ENCODE results near the gene GGCX. TPM values are rescaled to one million over a fixed set of nuclear protein-coding genes. Genes with fewer than 3 reads are reported as not detected.

GGCX gene
- polyA plus RNA-seq, 4 donors, result 9.2 to 24.8 (median 16.5) TPM

DNA sequence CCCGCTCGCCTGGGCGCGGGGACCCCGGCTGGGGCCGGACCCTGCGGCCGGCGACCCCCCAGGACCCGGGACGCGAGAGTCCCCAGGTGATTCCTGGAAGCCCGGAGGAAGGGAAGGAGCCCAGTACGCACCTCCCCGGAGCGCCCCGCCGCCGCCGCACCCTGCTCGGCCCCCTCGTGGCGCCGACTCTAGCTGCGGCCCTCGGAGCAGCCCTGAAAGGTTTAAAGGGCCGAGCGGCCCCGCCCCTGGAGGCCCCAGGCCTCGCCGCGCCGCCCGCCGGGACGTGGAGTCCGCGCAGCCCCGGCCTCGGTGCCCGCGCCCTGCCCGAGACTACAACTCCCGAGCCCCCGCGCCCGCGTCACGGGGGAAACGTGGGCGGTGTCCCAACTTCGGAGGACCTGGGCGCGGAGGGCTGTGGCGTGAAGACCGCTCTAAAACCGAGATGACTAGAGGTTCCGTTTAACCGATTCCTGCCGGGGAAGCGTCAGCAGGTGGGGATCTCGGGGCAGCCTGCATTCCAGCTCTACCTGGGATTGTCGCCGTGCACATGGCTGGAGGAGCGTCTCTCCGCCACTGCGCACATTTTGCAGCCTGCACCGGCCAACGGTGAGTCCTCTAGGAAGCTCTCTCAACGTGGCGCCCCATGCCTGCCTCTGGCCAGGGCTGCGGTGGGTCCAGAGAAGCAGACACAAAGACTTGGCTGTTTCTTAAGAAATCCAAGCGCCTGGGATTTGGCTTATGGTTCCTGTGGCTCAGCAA is 41.4 kb upstream of the GGCX start, which contains the start of gene TMEM150A:
Gene TMEM150A (minus strand): TSS at position 223 of the 759 bp plus-strand sequence. CDS start 750 bp downstream, outside the sequence.
- H3K4me1 ChIP-seq (ENCODE audit: control insufficient read depth in 3 of 3, insufficient read depth in 2 of 3, low read depth in 1 of 3, low read length in 2 of 3), result peaks cover 2 to 37% (median 4%) of the 10 kb centered on the region in 3 donors
- H3K36me3 ChIP-seq (ENCODE audit: control insufficient read depth in 3 of 3, insufficient read depth in 2 of 3, low read depth in 1 of 3, low read length in 3 of 3), result peaks cover under 1 to 48% (median 9%) of the 10 kb centered on the region in 3 donors
- FAIRE-seq (no peak), DNase-seq (peak; percentile 94 to 97)
- no peaks in the 10 kb centered on the region for H3K27me3 ChIP-seq (ENCODE audit: control insufficient read depth in 3 of 3, insufficient read depth in 3 of 3, low read length in 3 of 3)
- H3K4me3 ChIP-seq (ENCODE audit: low read depth in 1 of 3, low read length in 3 of 3), result peak within 1 kb of the TSS; percentile 69 to 93 (median 73)
- no peaks in the 10 kb centered on the region for H3K9me3 ChIP-seq (ENCODE audit: control insufficient read depth in 2 of 2, insufficient read depth in 1 of 2, low read depth in 1 of 2, low read length in 1 of 2)
- H3K27ac ChIP-seq (ENCODE audit: low read depth in 1 of 3, low read length in 2 of 3), result peak within 1 kb of the TSS; percentile 49 to 76 (median 73)
- WGBS, 3 donors, result 0 to 1% (median 0%) methylated on average over 48 to 73 of the region's 73 CpGs

DNA sequence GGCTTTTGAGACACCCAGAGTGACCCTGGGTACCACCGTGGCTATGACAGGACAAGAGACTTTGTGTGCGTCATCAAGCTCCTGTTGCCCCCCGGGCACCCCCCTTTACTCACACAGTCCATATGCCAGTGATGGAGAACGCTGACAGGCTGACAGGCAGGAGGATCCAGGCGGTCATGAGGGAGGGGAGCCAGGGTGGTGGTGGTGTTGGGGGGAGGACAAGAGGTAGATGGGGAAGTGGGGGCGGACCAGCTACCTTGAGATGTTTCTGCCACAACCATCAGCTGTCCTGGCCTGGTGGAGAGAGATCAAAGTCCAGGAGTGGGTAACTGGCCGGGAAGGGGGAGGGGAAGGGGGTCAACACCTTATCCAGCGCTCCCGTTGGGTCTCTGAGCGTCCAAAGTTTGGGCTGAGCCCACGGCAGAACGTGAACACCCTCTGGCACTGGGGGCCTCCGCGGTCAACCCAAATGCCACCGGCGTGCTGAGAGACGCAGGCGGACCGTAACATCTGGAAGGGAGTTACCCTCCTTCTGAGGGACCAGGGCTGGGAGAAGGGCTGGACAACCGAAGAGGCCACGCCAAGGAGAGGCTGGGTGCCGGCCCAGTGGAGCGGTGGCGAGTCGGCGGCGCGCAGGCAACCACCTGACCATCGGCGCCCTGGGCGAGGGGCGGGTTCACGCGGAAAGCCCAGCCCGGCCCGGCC is 40.6 kb upstream of the GGCX start:
- Histone ChIP-seq H3K27me3 (ENCODE audit: control insufficient read depth in 3 of 3, insufficient read depth in 3 of 3, low read length in 3 of 3) (no peaks in the 10 kb centered on the region), H3K27ac (ENCODE audit: low read depth in 1 of 3, low read length in 2 of 3) (peak overlapping the region; percentile 49 to 76 (median 73)), H3K9me3 (ENCODE audit: control insufficient read depth in 2 of 2, insufficient read depth in 1 of 2, low read depth in 1 of 2, low read length in 1 of 2) (no peaks in the 10 kb centered on the region), H3K4me1 (ENCODE audit: control insufficient read depth in 3 of 3, insufficient read depth in 2 of 3, low read depth in 1 of 3, low read length in 2 of 3) (peaks cover 2 to 45% (median 4%) of the 10 kb centered on the region in 3 donors), H3K4me3 (ENCODE audit: low read depth in 1 of 3, low read length in 3 of 3) (peak overlapping the region; percentile 65 to 93 (median 73)), H3K36me3 (ENCODE audit: control insufficient read depth in 3 of 3, insufficient read depth in 2 of 3, low read depth in 1 of 3, low read length in 3 of 3) (peaks cover 0 to 49% (median 9%) of the 10 kb centered on the region in 3 donors)
- 7 to 9% (median 8%) methylated on average over 23 to 36 of the region's 36 CpGs for WGBS, 3 donors
- FAIRE-seq, result no peak
- peak; percentile 51 to 55 for DNase-seq

DNA sequence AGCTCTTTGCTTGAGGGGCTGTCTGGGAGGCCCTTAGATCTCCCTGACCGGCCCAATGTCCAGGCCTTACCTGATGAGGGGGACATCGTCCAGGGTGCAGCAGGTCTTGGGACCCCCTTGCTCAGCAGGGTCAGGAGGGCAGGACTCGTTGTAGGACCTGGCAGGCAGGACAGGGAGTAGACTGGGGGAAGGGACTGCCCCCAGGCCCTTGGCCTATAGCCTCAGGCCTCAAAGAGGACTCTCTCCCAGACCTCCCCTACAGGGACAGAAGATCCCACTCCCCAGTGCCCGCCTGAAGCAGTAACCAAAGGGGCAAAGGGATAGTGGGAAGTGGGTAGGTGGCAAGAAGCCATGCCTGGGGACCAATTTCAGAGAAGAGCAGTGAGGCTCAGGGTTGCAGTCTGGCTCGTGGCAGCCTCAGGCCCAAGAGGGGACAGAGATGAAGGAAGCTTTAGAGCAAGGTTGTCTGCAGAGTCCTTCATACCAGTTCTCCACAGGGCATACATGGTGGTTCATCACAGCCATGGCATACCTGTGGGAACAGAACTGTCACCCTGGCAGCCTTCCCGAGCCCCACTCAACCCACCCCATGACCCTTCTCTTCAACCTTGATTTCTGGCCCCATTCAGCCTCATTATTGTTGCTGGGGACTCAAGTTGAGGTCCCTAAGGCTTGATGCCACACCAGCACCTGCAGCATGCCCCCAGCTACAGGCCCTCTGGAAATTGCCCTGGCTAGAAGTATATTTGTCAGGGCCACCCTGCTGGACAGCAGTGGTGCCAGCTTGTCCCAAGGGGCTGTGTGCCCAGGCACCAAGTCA is 39.9 kb upstream of the GGCX start:
- Histone ChIP-seq H3K27ac (ENCODE audit: low read depth in 1 of 3, low read length in 2 of 3) (peak overlapping the region in 1 of 3 donors; percentile 73), H3K4me3 (ENCODE audit: low read depth in 1 of 3, low read length in 3 of 3) (peak overlapping the region in 2 of 3 donors; percentile 73 to 93), H3K9me3 (ENCODE audit: control insufficient read depth in 2 of 2, insufficient read depth in 1 of 2, low read depth in 1 of 2, low read length in 1 of 2) (no peaks in the 10 kb centered on the region), H3K36me3 (ENCODE audit: control insufficient read depth in 3 of 3, insufficient read depth in 2 of 3, low read depth in 1 of 3, low read length in 3 of 3) (peaks cover 0 to 48% (median 9%) of the 10 kb centered on the region in 3 donors), H3K4me1 (ENCODE audit: control insufficient read depth in 3 of 3, insufficient read depth in 2 of 3, low read depth in 1 of 3, low read length in 2 of 3) (peaks cover 4 to 52% (median 6%) of the 10 kb centered on the region in 3 donors), H3K27me3 (ENCODE audit: control insufficient read depth in 3 of 3, insufficient read depth in 3 of 3, low read length in 3 of 3) (no peaks in the 10 kb centered on the region)
- DNase-seq (no peak), FAIRE-seq (no peak)
- WGBS, 3 donors, result 74 to 81% (median 80%) methylated on average over 6 of the region's 6 CpGs

DNA sequence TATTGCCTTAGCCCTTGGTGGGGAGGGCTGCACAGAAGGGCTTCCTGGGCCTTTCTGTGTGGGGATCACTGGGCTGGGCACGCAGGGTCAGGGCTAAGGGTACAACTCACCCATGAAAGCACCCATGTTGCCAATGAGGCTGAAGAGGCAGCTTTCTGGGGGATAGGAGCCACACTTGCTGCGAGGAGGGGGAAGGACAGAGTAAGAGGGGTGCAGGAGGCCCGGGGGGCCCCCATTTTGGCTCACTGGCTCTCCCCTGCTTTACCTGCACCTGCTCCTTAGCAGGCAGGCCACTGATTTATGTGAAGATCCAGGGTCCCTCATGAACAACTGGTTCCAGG is 38.9 kb upstream of the GGCX start:
- no peak overlapping the region for H3K27ac ChIP-seq (ENCODE audit: low read depth in 1 of 3, low read length in 2 of 3)
- WGBS, 3 donors, result 82 to 89% (median 84%) methylated on average over 3 of the region's 3 CpGs
- no peak for DNase-seq

DNA sequence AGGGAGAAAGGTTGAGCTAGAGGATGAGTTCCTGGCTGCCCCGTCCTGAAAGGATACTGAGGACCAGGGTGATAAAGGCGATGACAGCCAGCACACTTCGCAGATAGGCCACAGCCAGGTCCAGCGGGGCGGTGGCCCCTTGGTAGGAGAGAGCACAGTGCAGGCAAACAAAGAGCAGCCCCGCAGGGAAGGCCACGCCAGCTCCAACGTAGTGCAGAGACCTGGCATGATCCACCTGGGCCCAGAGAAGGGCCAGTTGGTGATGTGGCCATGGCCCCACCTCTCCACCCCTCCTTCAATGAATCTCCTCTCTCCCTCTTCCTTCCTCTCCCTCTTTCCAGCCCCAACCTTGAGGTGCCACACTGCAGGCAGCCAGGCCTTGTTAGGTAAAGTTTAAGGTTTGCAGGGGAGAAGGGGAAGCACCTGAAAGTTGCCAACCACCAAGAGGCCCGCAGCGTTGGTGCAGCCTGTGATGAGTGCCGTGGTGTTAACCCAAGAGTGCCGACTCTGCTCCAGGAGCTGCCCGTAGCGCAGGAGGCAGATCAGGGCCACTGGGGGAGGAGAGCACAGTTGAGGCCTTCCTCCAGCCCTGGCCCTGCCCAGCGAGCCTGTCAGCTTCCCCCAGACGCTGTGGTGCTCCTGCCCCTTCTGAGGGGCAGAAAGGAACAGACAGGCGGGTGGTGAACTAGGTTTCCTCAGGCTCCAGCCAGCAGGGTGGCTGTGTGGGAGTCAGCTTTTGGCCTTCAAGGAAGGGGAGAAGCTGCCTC is 38.4 kb upstream of the GGCX start:
- no peak for FAIRE-seq

More for the DNA sequence above, 38.9 kb upstream of the GGCX start:
- Histone ChIP-seq H3K36me3 (ENCODE audit: control insufficient read depth in 3 of 3, insufficient read depth in 2 of 3, low read depth in 1 of 3, low read length in 3 of 3) (peaks cover 0 to 48% (median 9%) of the 10 kb centered on the region in 3 donors), H3K4me3 (ENCODE audit: low read depth in 1 of 3, low read length in 3 of 3) (no peak overlapping the region), H3K9me3 (ENCODE audit: control insufficient read depth in 2 of 2, insufficient read depth in 1 of 2, low read depth in 1 of 2, low read length in 1 of 2) (no peaks in the 10 kb centered on the region), H3K4me1 (ENCODE audit: control insufficient read depth in 3 of 3, insufficient read depth in 2 of 3, low read depth in 1 of 3, low read length in 2 of 3) (peaks cover 4 to 50% (median 6%) of the 10 kb centered on the region in 3 donors), H3K27me3 (ENCODE audit: control insufficient read depth in 3 of 3, insufficient read depth in 3 of 3, low read length in 3 of 3) (no peaks in the 10 kb centered on the region)
- FAIRE-seq, result no peak

DNA sequence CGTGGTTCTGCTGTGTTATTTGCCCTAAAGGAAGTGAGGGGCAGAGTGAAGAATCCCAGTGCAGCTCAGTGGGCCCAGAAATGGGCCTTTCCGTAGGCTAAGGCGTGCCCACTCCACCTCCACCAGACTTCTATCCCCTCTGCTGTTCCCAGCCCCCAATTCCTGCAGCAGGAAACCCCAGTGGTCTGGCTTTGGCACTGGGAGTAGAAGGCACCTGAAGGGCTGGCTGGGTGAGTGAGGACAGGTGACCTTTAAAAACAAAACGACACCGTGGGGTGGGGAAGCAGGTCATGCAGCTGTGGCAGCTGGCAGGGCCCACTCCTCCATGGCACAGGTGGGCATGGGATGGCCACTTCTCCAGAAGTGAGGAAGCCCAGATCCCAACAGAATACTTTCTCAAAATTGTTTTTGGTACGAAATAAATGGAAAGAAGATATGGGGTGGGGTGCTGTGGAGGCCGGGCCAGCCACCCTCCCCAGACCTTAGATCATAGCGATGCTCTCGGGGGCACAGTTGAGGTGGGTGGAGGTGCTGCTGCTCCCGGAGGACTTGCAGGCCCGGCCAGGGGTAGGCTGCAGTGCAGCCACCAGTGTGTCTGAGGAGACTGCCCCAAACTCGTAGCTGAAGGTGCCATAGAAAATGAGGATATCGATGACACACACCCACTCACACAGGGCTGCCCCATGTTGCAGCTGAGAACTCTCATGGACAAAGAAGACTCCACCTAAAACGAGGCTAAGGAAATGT is 37.5 kb upstream of the GGCX start:
- peaks cover 6 to 48% (median 10%) of the 10 kb centered on the region in 3 donors for H3K4me1 ChIP-seq (ENCODE audit: control insufficient read depth in 3 of 3, insufficient read depth in 2 of 3, low read depth in 1 of 3, low read length in 2 of 3)
- no peak for FAIRE-seq

More for the DNA sequence above, 38.4 kb upstream of the GGCX start:
- H3K4me3 ChIP-seq (ENCODE audit: low read depth in 1 of 3, low read length in 3 of 3), result no peak overlapping the region
- H3K27me3 ChIP-seq (ENCODE audit: control insufficient read depth in 3 of 3, insufficient read depth in 3 of 3, low read length in 3 of 3), result no peaks in the 10 kb centered on the region
- peaks cover 5 to 50% (median 6%) of the 10 kb centered on the region in 3 donors for H3K4me1 ChIP-seq (ENCODE audit: control insufficient read depth in 3 of 3, insufficient read depth in 2 of 3, low read depth in 1 of 3, low read length in 2 of 3)
- DNase-seq, result no peak
- peaks cover 0 to 48% (median 9%) of the 10 kb centered on the region in 3 donors for H3K36me3 ChIP-seq (ENCODE audit: control insufficient read depth in 3 of 3, insufficient read depth in 2 of 3, low read depth in 1 of 3, low read length in 3 of 3)
- H3K27ac ChIP-seq (ENCODE audit: low read depth in 1 of 3, low read length in 2 of 3), result no peak overlapping the region
- H3K9me3 ChIP-seq (ENCODE audit: control insufficient read depth in 2 of 2, insufficient read depth in 1 of 2, low read depth in 1 of 2, low read length in 1 of 2), result no peaks in the 10 kb centered on the region
- WGBS, 3 donors, result 74 to 77% (median 75%) methylated on average over 17 of the region's 17 CpGs

DNA sequence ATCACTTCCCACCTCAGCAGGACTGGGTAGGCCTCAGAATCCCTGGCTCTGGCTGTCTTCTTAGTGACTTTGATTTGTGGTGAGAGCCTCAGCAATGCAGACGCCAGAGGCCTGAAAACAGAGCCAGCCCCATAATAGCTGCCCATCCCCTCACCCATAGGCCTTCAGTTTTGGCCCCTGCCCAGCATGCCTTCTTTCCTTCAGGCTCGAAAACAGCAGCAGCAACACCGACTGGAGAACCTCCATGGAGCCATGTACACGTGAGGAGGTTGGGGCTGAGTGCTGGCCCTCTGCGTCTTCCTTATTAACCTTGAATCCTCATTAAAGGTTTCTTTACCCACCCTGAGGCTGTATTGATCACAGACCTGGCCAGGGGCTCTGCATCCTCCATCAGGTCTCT is 35.9 kb upstream of the GGCX start:
- Histone ChIP-seq H3K9me3 (ENCODE audit: control insufficient read depth in 2 of 2, insufficient read depth in 1 of 2, low read depth in 1 of 2, low read length in 1 of 2) (no peaks in the 10 kb centered on the region), H3K27me3 (ENCODE audit: control insufficient read depth in 3 of 3, insufficient read depth in 3 of 3, low read length in 3 of 3) (no peaks in the 10 kb centered on the region), H3K27ac (ENCODE audit: low read depth in 1 of 3, low read length in 2 of 3) (no peak overlapping the region), H3K36me3 (ENCODE audit: control insufficient read depth in 3 of 3, insufficient read depth in 2 of 3, low read depth in 1 of 3, low read length in 3 of 3) (peaks cover 0 to 48% (median 9%) of the 10 kb centered on the region in 3 donors), H3K4me1 (ENCODE audit: control insufficient read depth in 3 of 3, insufficient read depth in 2 of 3, low read depth in 1 of 3, low read length in 2 of 3) (peaks cover 6 to 47% (median 10%) of the 10 kb centered on the region in 3 donors), H3K4me3 (ENCODE audit: low read depth in 1 of 3, low read length in 3 of 3) (no peak overlapping the region)
- FAIRE-seq, result no peak
- no peak for DNase-seq
- WGBS, 3 donors, result 78 to 89% (median 86%) methylated on average over 5 of the region's 5 CpGs

More for the DNA sequence above, 37.5 kb upstream of the GGCX start:
- Histone ChIP-seq H3K36me3 (ENCODE audit: control insufficient read depth in 3 of 3, insufficient read depth in 2 of 3, low read depth in 1 of 3, low read length in 3 of 3) (peaks cover 0 to 48% (median 9%) of the 10 kb centered on the region in 3 donors), H3K4me3 (ENCODE audit: low read depth in 1 of 3, low read length in 3 of 3) (no peak overlapping the region), H3K27ac (ENCODE audit: low read depth in 1 of 3, low read length in 2 of 3) (no peak overlapping the region), H3K9me3 (ENCODE audit: control insufficient read depth in 2 of 2, insufficient read depth in 1 of 2, low read depth in 1 of 2, low read length in 1 of 2) (no peaks in the 10 kb centered on the region), H3K27me3 (ENCODE audit: control insufficient read depth in 3 of 3, insufficient read depth in 3 of 3, low read length in 3 of 3) (no peaks in the 10 kb centered on the region)
- no peak for DNase-seq
- WGBS, 3 donors, result 71 to 78% (median 73%) methylated on average over 14 of the region's 14 CpGs

Measured in small intestine (tissue), 7 donors.